Uterus (tissue), 2 donors: ENCODE results near the gene TMEM131L.

ENCODE experiments used
- CTCF ChIP-seq, 4 experiments: fragments of 200-600 bp in 2 of 4; fragments of 450-650 bp in 2 of 4; sonication (generic) in 2 of 4; IDR thresholded peaks; one replicate each; pipeline ENCODE4 v1.5.1; 2016 to 2019; ENCODE audit warnings: antibody characterized with exemption in 4 of 4, mild to moderate bottlenecking in 2 of 4, moderate library complexity in 1 of 4
- POLR2A ChIP-seq, 2 donors: fragments of 450-650 bp; IDR thresholded peaks; one replicate each; pipeline ENCODE4 v1.6.1; 2016; ENCODE audit warnings: antibody characterized with exemption in 2 of 2, mild to moderate bottlenecking in 1 of 2, moderate library complexity in 1 of 2

GRCh38 chr4:153616006-153616555, 149.9 kb downstream of the TMEM131L start:
- TF ChIP-seq POLR2A (IDR thresholded peaks at IDR 0.05) (no peak), CTCF (IDR thresholded peaks at IDR 0.05) (no peak)
